HG03064 (cell line): Measurements from ENCODE around the gene TLE7.

Experiments
- ATAC-seq: cut with Tn5 transposase; IDR thresholded peaks from one replicate; pipeline ENCODE4 v1.9.1; 2021; ENCODE audit warnings: low read depth; ENCODE audit not compliant: unreplicated experiment

The TLE7 gene

DNA sequence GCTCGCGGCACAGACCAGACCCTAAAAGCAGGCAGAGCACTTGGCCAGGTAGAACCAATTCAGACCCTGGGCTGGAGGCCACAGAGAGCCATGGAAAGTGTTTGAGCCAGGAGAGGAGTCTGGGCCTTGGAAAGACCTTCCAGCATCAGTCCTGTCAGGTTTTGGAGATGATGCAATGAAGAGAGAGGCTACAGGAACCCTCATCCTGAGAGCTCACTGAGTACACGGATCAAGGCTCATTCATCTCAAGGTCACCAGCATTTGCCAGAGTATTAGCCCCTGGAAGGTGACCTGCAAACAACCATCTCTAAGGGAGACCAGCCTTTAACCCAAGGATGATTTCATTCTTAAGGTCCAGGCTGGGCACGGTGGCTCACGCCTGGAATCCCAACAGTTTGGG is 27.8 kb downstream of the TLE7 start:
- ATAC-seq = no peak

DNA sequence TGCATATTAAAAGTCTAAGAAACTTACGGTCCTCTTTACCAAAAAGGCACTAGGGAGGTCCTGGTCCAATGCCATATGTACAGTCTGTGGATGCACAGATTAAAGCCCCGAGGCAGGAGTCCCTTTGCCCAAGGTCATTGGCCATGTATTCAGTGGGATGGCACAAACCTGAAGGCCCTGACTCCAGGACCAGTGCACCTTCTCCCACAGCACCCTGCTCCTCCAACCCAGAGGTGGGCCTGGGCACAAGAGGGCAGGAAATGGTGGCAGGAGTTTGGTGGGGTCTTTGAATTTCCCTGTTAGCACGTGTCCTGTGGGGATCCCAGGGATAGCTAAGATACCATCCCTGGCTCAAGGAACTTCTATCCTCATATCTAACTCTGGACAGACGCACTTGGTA is 28.5 kb downstream of the TLE7 start:
- ATAC-seq = no peak

DNA sequence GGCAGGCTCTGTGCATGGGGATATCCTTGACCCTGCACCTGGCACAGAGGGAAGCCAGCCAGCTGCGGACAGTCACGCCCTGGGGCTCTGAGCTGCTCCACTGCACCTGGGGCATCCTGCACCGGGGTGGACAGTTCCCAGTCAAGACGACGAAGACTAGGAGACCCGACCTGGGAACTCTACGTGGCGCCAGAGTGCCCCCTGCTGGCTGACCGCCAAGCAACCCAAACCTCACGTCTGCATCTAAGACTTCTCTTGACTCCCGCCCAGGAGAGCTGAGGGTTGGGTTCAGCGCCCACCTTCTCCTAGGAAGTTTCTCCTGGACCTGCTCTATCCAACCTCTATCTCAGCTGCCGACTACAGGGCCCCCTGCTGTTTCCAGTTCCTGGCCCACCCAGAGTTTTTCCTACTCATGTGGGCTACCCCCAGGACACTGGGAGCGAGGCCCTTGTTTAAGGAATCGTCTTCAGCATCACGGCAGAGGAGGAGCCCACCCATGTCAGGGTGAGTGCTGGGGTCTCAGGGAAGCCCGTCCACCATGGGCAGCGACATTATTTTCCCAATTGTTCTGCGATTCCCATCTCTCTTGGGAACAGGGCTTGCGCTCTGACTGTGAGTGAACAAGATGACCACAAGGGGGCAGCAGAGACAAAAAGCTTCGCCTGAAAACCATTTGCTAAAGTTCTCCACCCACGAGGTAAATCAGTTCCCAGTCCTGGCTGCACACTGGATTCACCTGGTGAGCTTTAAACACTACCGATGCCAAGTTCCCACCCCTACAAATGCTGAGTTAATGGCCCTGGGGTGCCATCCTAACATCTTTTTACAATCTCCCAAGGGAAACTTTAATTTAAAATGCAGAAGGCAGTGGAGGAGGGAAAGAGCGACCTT is 29.3 kb downstream of the TLE7 start:
- no peak for ATAC-seq

DNA sequence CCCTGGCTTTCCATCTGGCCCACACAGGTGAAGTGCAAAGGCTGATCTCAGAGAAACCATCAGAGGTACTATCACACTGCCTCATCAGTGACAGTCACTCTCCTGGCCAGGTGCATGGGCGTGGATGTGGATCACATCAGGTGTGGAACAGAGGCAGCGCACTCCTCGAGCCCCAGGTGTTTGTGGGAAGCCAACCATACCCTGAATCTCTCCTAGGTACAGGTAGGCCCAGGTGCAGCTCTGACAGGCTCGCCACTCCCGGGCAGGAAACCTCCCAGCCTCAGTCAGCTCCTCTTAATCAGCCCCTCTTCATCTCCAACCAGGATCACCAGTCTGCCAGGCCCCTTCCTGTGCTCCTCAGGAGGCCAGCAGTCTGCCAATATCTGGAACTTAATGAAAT is 31.7 kb downstream of the TLE7 start:
- ATAC-seq = no peak

DNA sequence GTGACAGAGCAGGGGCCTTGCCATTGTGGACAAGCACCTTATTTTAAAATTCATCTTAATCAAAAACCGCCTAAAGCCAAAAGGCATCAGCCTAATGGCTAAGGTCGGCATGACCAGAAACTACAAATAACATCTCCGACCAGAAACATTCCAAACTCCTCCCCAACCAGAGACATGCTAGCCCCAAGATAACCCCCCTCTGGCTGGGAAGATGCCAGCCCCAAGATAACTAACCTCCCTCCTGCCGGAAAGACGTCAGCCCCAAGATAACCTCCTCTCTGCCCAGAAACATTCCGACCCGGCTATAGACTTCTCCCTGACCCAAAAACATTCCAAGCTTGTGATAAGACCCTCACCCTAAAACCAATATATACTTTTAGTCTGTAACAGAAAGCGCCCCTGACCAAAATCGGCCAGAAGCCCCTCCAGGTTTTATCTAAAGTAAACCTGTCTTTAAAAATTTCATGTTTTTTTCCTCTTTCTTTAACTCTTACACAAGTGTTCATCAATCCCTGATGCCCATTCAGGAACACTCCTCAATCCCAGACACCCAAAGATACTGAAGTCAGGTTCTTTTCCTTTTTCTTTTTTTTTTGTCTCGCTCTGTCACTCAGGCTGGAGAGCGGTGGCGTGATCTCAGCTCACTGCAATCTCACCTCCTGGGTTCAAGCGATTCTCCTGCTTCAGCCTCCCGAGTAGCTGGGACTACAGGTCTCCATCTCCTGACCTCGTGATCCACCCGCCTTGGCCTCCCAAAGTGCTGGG is 32.7 kb downstream of the TLE7 start:
- ATAC-seq = no peak

DNA sequence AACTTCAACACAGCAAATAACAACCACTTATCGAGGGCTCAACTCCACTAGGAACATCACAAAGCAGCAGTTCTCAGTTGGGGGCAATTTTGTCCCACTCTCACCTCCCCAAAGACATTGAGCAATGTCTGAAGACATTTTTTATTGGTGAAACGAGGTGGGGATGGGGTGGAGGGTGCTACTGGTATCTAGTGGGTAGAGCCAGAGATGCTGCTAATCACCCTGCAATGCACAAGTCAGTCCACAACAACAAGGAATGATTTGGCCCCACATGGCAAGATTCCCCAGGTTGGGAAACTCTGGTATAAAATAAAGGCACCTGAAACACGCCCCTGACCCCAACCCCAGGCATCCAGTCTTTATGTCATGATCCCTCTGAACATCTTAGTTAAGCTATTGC is 33.3 kb downstream of the TLE7 start:
- no peak for ATAC-seq

DNA sequence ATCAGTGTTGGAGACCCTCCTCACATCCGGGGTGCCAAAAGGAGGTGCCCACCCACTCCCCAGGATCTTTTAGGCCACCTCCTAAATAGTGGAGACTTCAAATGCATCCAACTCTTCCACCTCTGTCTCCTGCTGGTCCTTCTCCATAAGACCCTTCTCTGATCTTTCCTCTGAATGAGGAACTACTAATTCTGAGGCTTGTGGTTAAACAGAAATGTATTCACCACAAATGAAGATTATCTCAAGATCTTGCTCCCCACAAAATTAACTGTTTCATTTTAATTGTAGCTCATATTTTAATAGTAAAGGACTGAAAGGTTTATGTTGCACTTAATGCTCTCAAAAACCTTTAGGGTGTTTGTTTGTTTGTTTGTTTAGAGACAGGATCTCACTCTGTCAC is 34.1 kb downstream of the TLE7 start:
- no peak for ATAC-seq

DNA sequence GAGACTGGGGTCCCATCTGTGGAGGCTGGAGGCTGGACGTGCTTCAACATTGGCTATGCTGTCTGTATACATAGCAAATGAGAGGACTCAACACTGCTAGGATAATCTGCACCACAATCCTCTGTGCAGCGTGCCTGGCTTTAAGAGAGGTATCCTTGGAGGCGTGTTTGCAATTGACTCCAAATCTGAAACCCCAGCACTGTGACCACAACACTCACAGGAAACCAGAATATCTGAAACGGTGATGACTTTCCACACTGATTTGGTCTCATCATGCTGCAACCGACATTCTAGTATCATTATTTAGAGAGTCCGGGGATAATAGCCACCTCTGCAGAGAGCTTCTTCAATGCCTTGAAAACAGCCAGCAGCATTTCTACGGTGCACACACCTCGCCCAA is 35.1 kb downstream of the TLE7 start:
- no peak for ATAC-seq

DNA sequence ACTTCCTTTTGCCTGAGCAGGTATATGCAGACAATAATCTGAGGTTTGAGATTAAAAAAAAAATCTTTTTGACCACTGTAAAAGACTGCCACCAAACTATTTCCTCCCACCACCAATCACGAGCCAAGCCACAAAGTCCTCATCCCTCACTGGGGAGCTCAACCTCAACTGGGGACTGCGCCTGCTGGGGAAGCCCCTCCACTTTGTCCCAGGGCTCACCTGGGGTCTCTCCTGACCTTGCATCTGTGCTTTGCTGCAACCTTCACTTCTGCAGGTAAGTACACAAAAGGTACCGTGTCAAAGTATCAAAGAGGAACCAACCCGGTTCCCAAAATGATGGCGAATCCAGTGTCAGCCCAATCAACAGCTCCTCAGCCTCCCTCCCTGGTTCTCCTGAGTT is 35.5 kb downstream of the TLE7 start:
- no peak for ATAC-seq

DNA sequence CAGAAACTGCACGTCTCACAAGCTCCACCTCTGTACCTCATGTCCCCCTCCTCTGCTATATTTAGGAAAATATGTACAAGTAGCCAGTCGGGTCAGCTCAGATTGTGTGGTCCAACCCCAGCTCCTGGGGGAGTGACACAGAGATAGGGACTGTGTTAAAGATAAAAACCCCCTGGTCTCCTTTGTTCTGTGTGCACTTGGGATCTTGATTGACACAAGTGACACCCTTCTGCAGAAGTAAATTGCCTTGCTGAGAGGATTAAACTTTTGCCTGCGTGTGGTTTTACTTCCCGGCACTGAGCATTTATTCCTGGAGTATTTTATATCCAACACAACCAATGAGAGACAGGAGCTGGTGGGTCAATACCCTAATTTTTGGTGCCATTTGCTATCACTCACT is 37.5 kb downstream of the TLE7 start:
- ATAC-seq = no peak

DNA sequence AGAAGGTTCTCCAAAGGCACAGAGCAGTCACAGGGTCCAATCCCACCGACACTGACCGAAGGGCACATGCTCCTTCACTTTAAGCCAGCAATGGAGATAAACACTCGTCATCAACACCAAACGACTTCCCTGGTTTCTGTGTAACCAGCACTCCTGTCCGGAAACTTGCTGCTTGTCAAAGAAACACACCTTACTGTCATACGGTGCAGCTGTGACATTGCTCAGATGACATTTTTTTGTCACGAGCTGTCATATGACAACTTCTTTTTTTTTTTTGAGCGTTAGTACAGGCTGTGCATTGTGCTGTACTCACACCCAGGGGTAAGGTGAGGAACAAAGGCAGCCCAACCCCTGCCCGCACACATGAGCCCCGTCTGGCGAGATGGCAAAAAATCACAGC is 39.2 kb downstream of the TLE7 start:
- no peak for ATAC-seq

DNA sequence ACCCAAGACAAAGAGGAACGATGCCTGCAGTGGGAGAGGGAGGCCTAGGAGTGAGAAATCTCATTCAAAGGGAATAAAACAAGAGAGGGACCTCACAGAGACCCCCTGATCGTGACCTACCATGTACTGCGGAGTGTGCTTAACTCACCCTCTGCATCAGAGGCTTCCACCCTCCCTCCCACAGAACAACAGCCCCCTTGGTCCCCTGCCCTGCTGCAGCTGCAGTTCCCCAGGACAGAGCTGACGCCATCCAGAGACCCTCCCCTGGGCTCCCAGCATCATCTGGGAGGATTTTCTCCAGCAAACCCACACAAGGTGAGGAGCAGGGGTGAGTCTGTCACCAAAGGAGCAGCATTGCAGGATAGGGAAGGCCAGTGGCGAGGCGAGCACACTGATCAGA is 39.8 kb downstream of the TLE7 start:
- no peak for ATAC-seq

DNA sequence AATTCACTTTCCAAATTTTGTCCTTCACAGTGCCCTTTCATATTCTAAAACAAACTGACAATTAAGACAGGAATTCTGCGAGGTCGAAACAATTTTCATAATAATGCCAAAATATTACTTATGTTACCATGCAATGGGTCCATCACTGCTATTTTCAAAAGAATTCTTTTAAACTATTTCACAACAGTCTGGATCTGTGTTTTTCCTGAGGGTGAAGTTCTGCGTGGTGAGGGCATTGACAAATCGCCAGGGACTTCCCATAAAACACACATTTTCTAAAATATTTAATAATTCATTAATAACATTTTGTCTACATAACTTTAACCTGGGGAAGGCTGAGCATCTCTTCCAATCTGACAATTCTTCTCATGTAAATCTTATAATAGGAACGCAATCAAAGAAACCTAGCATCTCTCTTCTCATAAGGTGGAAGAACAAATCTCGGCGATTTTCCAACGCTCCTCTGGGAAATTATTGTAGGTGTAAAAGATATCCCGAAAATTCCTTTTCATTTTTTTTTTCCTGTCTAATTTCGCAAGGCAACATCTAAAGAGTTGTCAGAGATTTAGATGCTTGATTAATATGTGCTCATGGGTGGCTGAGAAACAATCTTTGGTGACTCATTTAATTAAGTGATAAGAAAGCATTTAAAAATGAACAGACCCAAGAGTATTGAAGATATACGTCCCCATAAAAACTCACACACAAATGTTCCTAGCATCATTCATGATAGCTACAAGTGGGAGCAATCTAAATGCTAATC is 41.9 kb downstream of the TLE7 start:
- ATAC-seq = no peak

DNA sequence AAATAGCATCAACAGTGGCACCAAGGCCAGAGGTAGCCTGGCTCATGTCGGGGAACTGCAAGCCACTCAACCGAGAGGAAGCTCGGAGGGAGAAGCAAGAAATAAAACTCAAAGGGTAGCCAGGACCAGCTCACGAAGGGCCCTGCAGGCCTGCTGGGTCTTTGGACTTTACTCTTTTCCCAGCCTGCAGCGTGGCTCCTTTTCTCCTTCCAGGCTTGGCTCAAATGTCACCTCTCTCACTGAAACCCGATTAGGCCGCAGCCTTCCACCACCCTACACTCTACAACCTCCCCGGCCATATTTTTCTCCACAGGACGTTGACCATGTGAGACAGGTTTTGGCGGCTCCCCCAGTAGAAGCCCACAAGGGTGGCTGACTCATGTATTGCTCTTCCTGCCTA is 45.3 kb downstream of the TLE7 start:
- no peak for ATAC-seq

DNA sequence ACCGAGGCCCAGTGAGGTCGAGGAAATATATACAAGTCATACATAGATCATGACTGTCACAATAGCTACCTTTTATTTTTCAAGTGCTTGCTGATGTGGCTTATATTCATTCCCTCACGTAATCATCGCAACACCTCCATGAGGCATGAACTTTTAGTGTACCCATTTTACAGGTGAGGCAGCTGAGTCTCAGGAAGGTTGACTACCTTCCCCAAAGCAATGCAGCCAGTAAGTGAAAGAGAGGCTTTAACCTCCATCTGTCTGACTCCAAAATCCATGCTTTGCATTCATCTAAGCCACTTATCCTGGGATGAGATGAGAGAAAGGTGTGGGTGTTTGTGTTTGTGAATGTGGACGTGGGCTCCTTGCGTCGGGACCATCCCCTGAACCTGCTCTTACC is 52.5 kb downstream of the TLE7 start:
- ATAC-seq = no peak

DNA sequence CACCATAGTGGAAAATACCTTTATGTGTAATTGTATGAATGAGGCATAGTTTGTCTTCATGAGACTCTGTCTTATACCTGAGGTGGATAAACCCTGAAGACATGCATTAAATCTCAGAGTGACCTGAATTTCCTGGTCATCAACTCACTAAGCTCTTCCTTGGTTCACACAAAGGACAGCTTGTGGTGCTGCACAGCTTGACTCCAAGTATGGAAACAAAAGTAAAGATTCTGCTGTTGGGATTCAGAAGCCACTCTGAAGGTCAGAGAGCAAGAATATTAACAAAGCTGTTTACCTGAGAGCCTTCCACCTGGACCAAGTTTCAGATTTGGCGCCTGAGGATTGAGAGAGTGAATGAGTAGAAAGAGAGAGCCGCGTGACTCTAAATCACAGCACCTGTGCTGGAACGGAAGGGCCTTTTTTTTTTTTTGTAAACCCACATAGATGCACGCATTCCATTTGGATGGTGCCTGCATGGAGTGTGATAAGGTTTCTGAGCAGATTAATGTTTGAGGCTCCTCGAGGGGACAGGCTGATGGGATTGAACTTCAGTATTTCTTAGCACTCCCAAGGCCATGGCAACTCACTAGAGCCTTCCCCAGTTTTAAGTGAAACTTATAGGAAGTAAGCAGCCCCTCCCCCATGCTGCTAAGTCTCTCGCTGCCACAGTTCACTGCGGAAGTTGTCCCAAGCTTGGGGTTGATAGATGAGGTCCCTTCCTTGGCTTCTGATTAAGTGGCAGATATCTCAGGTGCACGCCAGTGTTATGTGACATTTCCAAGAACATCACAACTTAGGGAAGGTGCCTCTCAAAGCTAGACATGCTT is 54.6 kb downstream of the TLE7 start:
- ATAC-seq = no peak

DNA sequence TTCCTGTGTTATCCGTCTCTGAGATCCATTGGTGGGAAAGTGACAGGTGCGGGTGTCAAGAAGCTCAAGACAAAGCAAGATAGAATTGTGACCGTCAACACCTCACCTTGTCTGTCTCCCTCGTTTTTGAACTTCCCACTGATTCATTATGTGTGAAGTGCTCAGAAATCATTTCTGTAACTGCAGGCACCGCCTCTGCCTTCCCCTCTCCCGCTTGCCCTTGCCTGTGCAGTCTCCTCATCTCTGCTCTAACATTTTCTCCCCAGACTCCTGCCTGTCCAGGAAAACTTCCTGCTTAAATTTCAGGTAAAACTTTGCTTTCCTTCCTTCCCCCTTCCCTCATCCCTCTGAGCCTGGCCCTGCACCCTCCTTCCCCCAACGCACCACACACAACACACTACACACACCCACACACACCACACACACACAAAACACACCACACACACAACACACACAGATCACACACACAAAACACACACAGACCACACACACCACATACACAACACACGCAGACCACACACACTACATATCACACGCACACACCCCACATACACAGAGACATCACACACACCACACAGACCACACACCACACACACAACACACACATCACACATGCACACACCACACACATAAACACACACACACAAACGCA is 57.7 kb downstream of the TLE7 start:
- ATAC-seq = no peak

DNA sequence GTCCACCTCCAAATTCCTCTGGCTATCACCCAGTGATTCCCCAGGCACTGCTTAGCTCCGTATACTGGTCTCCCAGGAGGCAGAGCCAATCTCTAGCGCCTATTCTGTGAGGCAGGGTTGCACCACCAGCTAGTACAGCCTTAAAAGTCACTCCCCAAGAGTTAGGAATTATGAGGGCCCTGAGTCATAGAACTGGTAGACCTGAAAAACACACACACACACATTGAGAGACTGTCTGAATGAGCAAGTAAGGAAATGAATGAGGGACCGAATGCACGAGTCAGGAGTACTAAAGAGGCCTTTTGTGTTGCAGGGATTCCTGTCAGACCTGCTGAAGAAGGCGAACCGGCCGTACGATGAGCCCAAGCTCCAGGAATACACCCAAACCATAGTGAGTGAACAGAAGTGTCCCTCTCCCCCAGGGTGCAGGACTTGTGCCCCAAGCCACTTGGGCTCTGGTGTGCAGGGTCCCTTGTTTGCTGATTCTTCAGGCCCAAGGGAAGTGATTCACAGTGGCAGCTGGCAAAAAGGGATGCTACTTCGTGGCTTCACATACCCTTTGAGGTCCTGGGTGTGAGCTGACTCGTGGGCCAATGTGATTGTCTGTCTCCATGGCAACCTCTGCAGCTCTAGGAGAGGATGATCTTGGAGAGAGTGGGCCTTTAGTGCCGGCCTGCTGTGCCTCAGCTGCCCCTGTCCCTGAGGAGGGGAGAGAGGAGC is 58.6 kb downstream of the TLE7 start:
- ATAC-seq = no peak

DNA sequence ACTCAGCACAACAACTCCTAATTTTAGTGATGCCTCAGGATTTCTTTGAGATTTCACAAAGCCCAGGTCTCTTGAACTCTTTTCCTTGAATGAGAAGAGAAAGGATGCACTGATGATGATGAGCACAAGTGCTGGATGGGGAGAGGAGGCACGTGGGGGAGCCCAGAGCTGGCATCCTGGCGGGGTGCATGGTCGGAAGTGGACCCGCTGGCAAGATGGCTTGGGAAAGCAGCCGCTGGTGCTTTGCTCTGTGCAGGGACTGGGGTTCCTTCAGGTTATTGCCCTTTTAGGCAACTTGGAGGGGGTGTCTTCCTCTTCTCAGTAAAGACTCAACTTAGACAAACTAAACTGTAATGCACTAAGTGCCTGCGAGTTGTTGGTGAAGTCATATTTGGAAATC is 61.0 kb downstream of the TLE7 start:
- ATAC-seq = no peak
